Measurements from ENCODE around the gene FBXL15. TPM values are rescaled to one million over a fixed set of nuclear protein-coding genes. Genes with fewer than 3 reads are reported as not detected.
A peak's percentile ranks its signal among the peaks of the same experiment; 100 is the strongest.

The FBXL15 gene
- total RNA-seq, 1 donor from 2014 or later: 16.5 TPM

- TF ChIP-seq CTCF (IDR thresholded peaks at IDR 0.05): no peak
- H3K27me3 ChIP-seq: no peaks in the 10 kb centered on the region
- intact Hi-C loops (cut with DNase I): no loop called here
- no peak overlapping the region for H3K27ac ChIP-seq
- no peak overlapping the region for H3K4me3 ChIP-seq
- H3K4me1 ChIP-seq: peaks cover under 1 to 2% of the 10 kb centered on the region in 2 donors
- DNase-seq (ENCODE audit: low spot score in 2 of 2): no peak
- H3K36me3 ChIP-seq: no peaks in the 10 kb centered on the region
- no peaks in the 10 kb centered on the region for H3K9me3 ChIP-seq
Observed at GRCh38 chr10:102444851-102445250, 24.2 kb downstream of the FBXL15 start.

- Histone ChIP-seq H3K36me3 (no peaks in the 10 kb centered on the region), H3K27me3 (no peaks in the 10 kb centered on the region), H3K4me3 (peak overlapping the region; percentile 89 to 94), H3K4me1 (peaks cover 5 to 12% of the 10 kb centered on the region in 2 donors), H3K27ac (peak overlapping the region; percentile 42 to 87), H3K9me3 (no peaks in the 10 kb centered on the region)
- TF ChIP-seq CTCF (IDR thresholded peaks at IDR 0.05): no peak
- DNase-seq (ENCODE audit: low spot score in 2 of 2): peak; percentile 43 to 76
- intact Hi-C loops (cut with DNase I): loop anchor here (1.0 to 2.0 kb wide), 3 partner anchors 12 to 53 kb away; partner anchors contain the start of genes ACTR1A, CUEDC2 and SUFU
Observed at GRCh38 chr10:102449321-102450123, 28.9 kb downstream of the FBXL15 start.

- no peaks in the 10 kb centered on the region for H3K36me3 ChIP-seq
- H3K27ac ChIP-seq: peak overlapping the region; percentile 42 to 87
- no peak for DNase-seq (ENCODE audit: low spot score in 2 of 2)
- intact Hi-C loops (cut with DNase I): loop anchor here (1.0 to 2.0 kb wide), 3 partner anchors 11 to 53 kb away; partner anchors contain the start of genes ACTR1A, CUEDC2 and SUFU
- H3K9me3 ChIP-seq: no peaks in the 10 kb centered on the region
- H3K27me3 ChIP-seq: no peaks in the 10 kb centered on the region
- peaks cover 5 to 12% of the 10 kb centered on the region in 2 donors for H3K4me1 ChIP-seq
- peak overlapping the region; percentile 89 to 94 for H3K4me3 ChIP-seq
- TF ChIP-seq CTCF (IDR thresholded peaks at IDR 0.05): no peak
Observed at GRCh38 chr10:102450124-102450373, 29.4 kb downstream of the FBXL15 start.

GRCh38 chr10:102450374-102451104 lies 29.9 kb downstream of the FBXL15 start:
- intact Hi-C loops (cut with DNase I): loop anchor here (1.0 to 2.0 kb wide), 3 partner anchors 11 to 52 kb away; partner anchors contain the start of genes ACTR1A, CUEDC2 and SUFU

More at GRCh38 chr10:102450374-102451104, 29.9 kb downstream of the FBXL15 start:
- DNase-seq (ENCODE audit: low spot score in 2 of 2): peak in 1 of 2 donors; percentile 89
- Histone ChIP-seq H3K9me3 (no peaks in the 10 kb centered on the region), H3K4me3 (peak overlapping the region; percentile 89 to 94), H3K27ac (peak overlapping the region; percentile 77 to 87), H3K4me1 (peaks cover 5 to 12% of the 10 kb centered on the region in 2 donors), H3K27me3 (no peaks in the 10 kb centered on the region), H3K36me3 (no peaks in the 10 kb centered on the region)
- peak in 1 of 3 experiments; percentile 13 for TF ChIP-seq CTCF (IDR thresholded peaks at IDR 0.05)

All from ascending aorta (tissue), 2 donors.